Panc1 (cell line): ENCODE results near the gene PTDSS2. TPM values are rescaled to one million over a fixed set of nuclear protein-coding genes. Genes with fewer than 3 reads are reported as not detected.

ENCODE experiments used
- ATAC-seq: fragments of 200-7000 bp; cut with Tn5 transposase; 2 replicates; pipeline ENCODE4 v1.9.1; 2020; ENCODE audit warnings: mild to moderate bottlenecking, moderate library complexity
- BruUV-seq: library from RNA; stranded (reverse); fragments of 400-500 nt; replicated peaks from 2 replicates; lab custom pipeline; 2021; lab: Mats Ljungman, UMichigan
- CTCF ChIA-PET: fragments of 300-600 bp; sonication (Branson Sonifier 250); formaldehyde crosslinking; loops from one replicate; lab custom pipeline; 2022; ENCODE audit warnings: antibody characterized with exemption; lab: Charles Lee
- POLR2A ChIA-PET: fragments of 300-600 bp; sonication (Branson Sonifier 250); formaldehyde crosslinking; loops from one replicate; lab custom pipeline; 2022; ENCODE audit warnings: antibody characterized with exemption; lab: Charles Lee
- DNase-seq: peaks from one replicate; pipeline ENCODE4 v3.0.0-alpha.2; 2010; ENCODE audit warnings: low read depth, low spot score
- H3K27ac ChIP-seq: 2 replicates; pipeline ENCODE4 v1.5.1; 2011; ENCODE audit warnings: mild to moderate bottlenecking, low read length, inconsistent platforms
- H3K27me3 ChIP-seq: fragments of 200-500 bp; sonication (Bioruptor generic); 2 replicates; pipeline ENCODE4 v1.6.0; 2014; ENCODE audit warnings: low read length, inconsistent platforms; ENCODE audit not compliant: control insufficient read depth, insufficient read depth
- H3K36me3 ChIP-seq: fragments of 200-500 bp; sonication (Bioruptor generic); 2 replicates; pipeline ENCODE4 v1.5.1; 2014; ENCODE audit warnings: inconsistent platforms, mild to moderate bottlenecking, low read length, moderate library complexity; ENCODE audit not compliant: control insufficient read depth, insufficient read depth
- H3K4me1 ChIP-seq: 2 replicates; pipeline ENCODE4 v1.5.1; 2011; ENCODE audit warnings: inconsistent platforms, mild to moderate bottlenecking, low read length, moderate library complexity; ENCODE audit not compliant: control insufficient read depth, insufficient read depth
- H3K4me3 ChIP-seq, 2 experiments: 2 replicates each; pipeline ENCODE4 v1.5.1; 2011 to 2012; ENCODE audit warnings: low read depth in 2 of 2, low read length in 2 of 2, mild to moderate bottlenecking in 2 of 2, inconsistent platforms in 1 of 2, moderate library complexity in 1 of 2
- H3K9me3 ChIP-seq: fragments of 200-500 bp; sonication (Bioruptor generic); 2 replicates; pipeline ENCODE4 v1.5.1; 2014; ENCODE audit warnings: low read depth, mild to moderate bottlenecking, inconsistent platforms, low read length, moderate library complexity; ENCODE audit not compliant: control insufficient read depth, insufficient read depth
- CTCF ChIP-seq: fragments of 450-650 bp; IDR thresholded peaks from 2 replicates; pipeline ENCODE4 v1.5.1; 2017; ENCODE audit warnings: mild to moderate bottlenecking
- POLR2AphosphoS5 ChIP-seq: IDR thresholded peaks from 2 replicates; pipeline ENCODE4 v1.6.1; 2012; ENCODE audit warnings: mild to moderate bottlenecking, low read depth, low read length, moderate library complexity
- REST ChIP-seq, 2 experiments: IDR thresholded peaks; 2 replicates each; pipeline ENCODE4 v1.6.1; 2011 to 2012; ENCODE audit warnings: low read depth in 2 of 2, control low read depth in 1 of 2, low read length in 1 of 2, mild to moderate bottlenecking in 1 of 2, moderate library complexity in 1 of 2; ENCODE audit not compliant: insufficient read depth in 1 of 2
- SIN3A ChIP-seq: IDR thresholded peaks from 2 replicates; pipeline ENCODE4 v1.6.1; 2012; ENCODE audit warnings: low read depth, mild to moderate bottlenecking, low read length, moderate library complexity, borderline replicate concordance; ENCODE audit not compliant: insufficient read depth
- TCF7L2 ChIP-seq: IDR thresholded peaks from 2 replicates; pipeline ENCODE4 v1.6.1; 2011; ENCODE audit warnings: mild to moderate bottlenecking, low read depth, low read length, inconsistent platforms
- in situ Hi-C: cut with HindIII; loops from 2 replicates; pipeline ENCODE4 v1.10.0; 2016; ENCODE audit warnings: low sequenced_read_pairs, low pct_unique_long_range_greater_than_20kb
- intact Hi-C: fragments of 100-400 bp; cut with micrococcal nuclease; formaldehyde crosslinking; loops from one replicate; pipeline ENCODE4 v1.10.0; 2022; ENCODE audit not compliant: unreplicated experiment
- total RNA-seq: library from RNA; stranded (reverse); gene quantifications from one replicate; pipeline ENCODE4 v1.2.1, GENCODE V29; 2021; ENCODE audit not compliant: unreplicated experiment

Gene PTDSS2
- total RNA-seq, 1 experiment from 2014 or later = 103 TPM

GRCh38 chr11:504053-504993, 54.2 kb downstream of the PTDSS2 start:
- Histone ChIP-seq H3K27ac (peak overlapping the region; percentile 99), H3K27me3 (no peaks in the 10 kb centered on the region), H3K9me3 (no peaks in the 10 kb centered on the region), H3K36me3 (peaks cover 10% of the 10 kb centered on the region; the same call in 1 of the 2 replicates), H3K4me3 (peak overlapping the region; percentile 83 to 94), H3K4me1 (peaks cover 24% of the 10 kb centered on the region)
- CTCF ChIA-PET = interaction anchor here (0.6 to 1.0 kb wide), 2 partner anchors 14 to 31 kb away, joined by 3 read pairs; no protein-coding TSS in a partner anchor
- no peak for DNase-seq
- intact Hi-C loops (no loop called here), in situ Hi-C loops (no loop called here)
- no peak for TF ChIP-seq TCF7L2
- BruUV-seq = no TSS peak
- ATAC-seq = no peak
- POLR2A ChIA-PET = interaction anchor here (0.6 kb wide), 1 partner anchor 141 kb away, joined by 5 read pairs; no protein-coding TSS in a partner anchor

GRCh38 chr11:504994-505344, 54.9 kb downstream of the PTDSS2 start:
- H3K27me3 ChIP-seq = no peaks in the 10 kb centered on the region
- peak overlapping the region; percentile 99 for H3K27ac ChIP-seq
- no peak for ATAC-seq
- BruUV-seq = no TSS peak
- in situ Hi-C loops = no loop called here
- H3K4me3 ChIP-seq = peak overlapping the region; percentile 83 to 94
- peaks cover 7% of the 10 kb centered on the region; the same call in 1 of the 2 replicates for H3K36me3 ChIP-seq
- no peaks in the 10 kb centered on the region for H3K9me3 ChIP-seq
- POLR2A ChIA-PET = interaction anchor here (0.6 kb wide), 3 partner anchors 59 to 141 kb away, joined by 4 to 5 read pairs (median 4); no protein-coding TSS in a partner anchor
- TF ChIP-seq REST (IDR thresholded peaks at IDR 0.05; ENCODE audit: insufficient read depth in 1 of 2, low read depth in 2 of 2, low read length in 1 of 2) (no peak), POLR2AphosphoS5 (no peak), TCF7L2 (no peak), CTCF (no peak), SIN3A (no peak)
- no peak for DNase-seq
- intact Hi-C loops = no loop called here
- H3K4me1 ChIP-seq = peaks cover 24% of the 10 kb centered on the region
- CTCF ChIA-PET = interaction anchor here (0.6 to 1.0 kb wide), 2 partner anchors 13 to 32 kb away, joined by 3 read pairs; no protein-coding TSS in a partner anchor
